Pancreas (tissue), 10 donors: ENCODE measurements around the gene PIM3. TPM values are rescaled to one million over a fixed set of nuclear protein-coding genes. Genes with fewer than 3 reads are reported as not detected.
A peak's percentile ranks its signal among the peaks of the same experiment; 100 is the strongest.

Source experiments
- ATAC-seq, 4 donors: fragments of 200-7000 bp; cut with Tn5 transposase; one replicate each; pipeline versions ENCODE4 v1.8.0 to v1.9.1; 2020; ENCODE audit warnings: mild to moderate bottlenecking in 4 of 4, moderate library complexity in 4 of 4
- DNase-seq, 6 donors: peaks; one replicate each; pipeline ENCODE4 v3.0.0-alpha.2; 2020
- FAIRE-seq: peaks from 2 replicates; lab custom pipeline; 2012; peaks lifted over from hg19 to GRCh38; lab: Jason Lieb, UNC
- H3K27ac ChIP-seq, 4 donors: fragments of 200-600 bp; sonication (generic); 1 replicate in 3 of 4; 2 replicates in 1 of 4; pipeline versions ENCODE4 v1.5.0 to v1.8.0; 2020
- H3K27me3 ChIP-seq, 4 donors: fragments of 200-600 bp; one replicate each; pipeline ENCODE4 v1.8.0; 2021
- H3K36me3 ChIP-seq, 3 donors: fragments of 200-600 bp; sonication (generic) in 1 of 3; one replicate each; pipeline versions ENCODE4 v1.5.0 to v1.8.0; 2020 to 2021
- H3K4me1 ChIP-seq, 3 donors: fragments of 200-600 bp; one replicate each; pipeline ENCODE4 v1.8.0; 2021
- H3K4me3 ChIP-seq, 4 donors: fragments of 200-600 bp; sonication (generic) in 2 of 4; one replicate each; pipeline versions ENCODE4 v1.5.0 to v1.8.0; 2020 to 2021
- H3K9me3 ChIP-seq, 4 donors: fragments of 200-600 bp; one replicate each; pipeline ENCODE4 v1.8.0; 2021
- CTCF ChIP-seq, 4 donors: fragments of 200-600 bp; sonication (generic) in 3 of 4; IDR thresholded peaks; one replicate each; pipeline versions ENCODE4 v1.5.0 to v1.8.0; 2021; ENCODE audit warnings: antibody characterized with exemption in 4 of 4
- WGBS, 2 donors: extraction: QIAGEN DNeasy Blood & Tissue Kit; methylation state at CpG; one replicate each; pipeline ENCODE4 v1.1.7; 2013; 5-methylcytosine and 5-hydroxymethylcytosine counted together
- intact Hi-C, 3 donors: fragments of 100-400 bp; cut with DNase I; formaldehyde crosslinking; loops; one replicate each; pipeline versions ENCODE4 v1.11.1 to v1.14.2; 2022
- polyA plus RNA-seq, 2 donors: library from polyadenylated mRNA; stranded (reverse); fragments of 200-250 nt; gene quantifications; one replicate each; pipeline ENCODE4 v1.2.3, GENCODE V29; 2013
- total RNA-seq, 6 donors: library from RNA; stranded (reverse); fragmentation: NEBNext Ultra II Directional in 4 of 6; extraction: Animal tissue kit (Norgen Biotek cat#: 25700) in 4 of 6; gene quantifications; one replicate each; pipeline versions ENCODE4 v1.2.1 to v1.2.4, GENCODE V29; 2021 to 2023
- donor health status: healthy with polysubstance abuse.
- donor health status: DM: no; HTN: no; CAD: no; lungs with moderate emphysema.
- donor health status: DM: no; HTN: no; CAD: no.
- donor health status: control.
- donor health status: control.
- donor health status: Bipolar disorder and iron deficiency.
- donor health status: DM: yes; HTN: yes; CAD: no.
- donor health status: DM: no; HTN: no; CAD: no.
- donor health status: DM: no; HTN: no; CAD: no.
- donor health status: DM: yes; HTN: yes; CAD: no.

Gene PIM3
- total and polyA plus RNA-seq, 8 donors, result 25.8 to 90.1 (median 39.9) TPM

GRCh38 chr22:49996119-49996517 is 35.5 kb downstream of the PIM3 start:
- no peaks in the 10 kb centered on the region for H3K36me3 ChIP-seq
- no peak overlapping the region for H3K4me3 ChIP-seq
- H3K4me1 ChIP-seq, result no peaks in the 10 kb centered on the region
- no peak for FAIRE-seq
- no peak for ATAC-seq
- peak in 2 of 6 donors; percentile 47 to 52 for DNase-seq
- no peak for TF ChIP-seq CTCF (IDR thresholded peaks at IDR 0.05)
- WGBS, 2 donors, result 83 to 93% methylated on average over 3 to 4 of the region's 4 CpGs
- intact Hi-C loops, result no loop called here
- H3K9me3 ChIP-seq, result no peaks in the 10 kb centered on the region
- no peaks in the 10 kb centered on the region for H3K27me3 ChIP-seq
- no peak overlapping the region for H3K27ac ChIP-seq

GRCh38 chr22:49996518-49997250 is 36.1 kb downstream of the PIM3 start:
- WGBS, 2 donors, result 84 to 88% methylated on average over 16 to 19 of the region's 19 CpGs

GRCh38 chr22:49997251-49997599 is 36.7 kb downstream of the PIM3 start:
- DNase-seq, result peak in 4 of 6 donors; percentile 22 to 70 (median 53)
- no peak overlapping the region for H3K27ac ChIP-seq
- no peak for TF ChIP-seq CTCF (IDR thresholded peaks at IDR 0.05)

More at GRCh38 chr22:49996518-49997250, 36.1 kb downstream of the PIM3 start:
- intact Hi-C loops, result no loop called here
- H3K9me3 ChIP-seq, result no peaks in the 10 kb centered on the region
- no peak for FAIRE-seq
- no peak overlapping the region for H3K4me3 ChIP-seq
- no peak overlapping the region for H3K27ac ChIP-seq
- H3K4me1 ChIP-seq, result no peaks in the 10 kb centered on the region
- H3K27me3 ChIP-seq, result no peaks in the 10 kb centered on the region
- TF ChIP-seq CTCF (IDR thresholded peaks at IDR 0.05), result no peak
- DNase-seq, result peak in 3 of 6 donors; percentile 43 to 67 (median 50)
- no peak for ATAC-seq
- H3K36me3 ChIP-seq, result no peaks in the 10 kb centered on the region

GRCh38 chr22:49997932-49998717 is 37.6 kb downstream of the PIM3 start:
- Histone ChIP-seq H3K4me3 (no peak overlapping the region), H3K27ac (no peak overlapping the region), H3K4me1 (no peaks in the 10 kb centered on the region), H3K27me3 (no peaks in the 10 kb centered on the region), H3K9me3 (no peaks in the 10 kb centered on the region), H3K36me3 (no peaks in the 10 kb centered on the region)
- peak in 2 of 6 donors; percentile 10 to 57 for DNase-seq
- FAIRE-seq, result no peak
- TF ChIP-seq CTCF (IDR thresholded peaks at IDR 0.05), result no peak
- no peak for ATAC-seq
- intact Hi-C loops, result no loop called here
- WGBS, 2 donors, result 91 to 97% methylated on average over 20 to 21 of the region's 21 CpGs

More at GRCh38 chr22:49997251-49997599, 36.7 kb downstream of the PIM3 start:
- 65 to 70% methylated on average over 10 to 12 of the region's 12 CpGs for WGBS, 2 donors
- H3K36me3 ChIP-seq, result no peaks in the 10 kb centered on the region
- intact Hi-C loops, result no loop called here
- H3K9me3 ChIP-seq, result no peaks in the 10 kb centered on the region
- ATAC-seq, result peak in 3 of 4 donors; percentile 33 to 46 (median 39)
- FAIRE-seq, result no peak
- no peaks in the 10 kb centered on the region for H3K4me1 ChIP-seq
- H3K4me3 ChIP-seq, result no peak overlapping the region
- H3K27me3 ChIP-seq, result no peaks in the 10 kb centered on the region
